Smooth muscle cell of the brain vasculature (primary cell): ENCODE data around the gene BLOC1S5.
"Not testable (repeated sequence)": the region's sequence is repeated elsewhere in the genome, so short reads cannot be mapped to it uniquely, and the experiment has no call there.

Source experiments
- DNase-seq: peaks from one replicate; pipeline ENCODE4 v3.0.0-alpha.2; 2012; ENCODE audit warnings: low read depth, low spot score

The BLOC1S5 gene

DNA sequence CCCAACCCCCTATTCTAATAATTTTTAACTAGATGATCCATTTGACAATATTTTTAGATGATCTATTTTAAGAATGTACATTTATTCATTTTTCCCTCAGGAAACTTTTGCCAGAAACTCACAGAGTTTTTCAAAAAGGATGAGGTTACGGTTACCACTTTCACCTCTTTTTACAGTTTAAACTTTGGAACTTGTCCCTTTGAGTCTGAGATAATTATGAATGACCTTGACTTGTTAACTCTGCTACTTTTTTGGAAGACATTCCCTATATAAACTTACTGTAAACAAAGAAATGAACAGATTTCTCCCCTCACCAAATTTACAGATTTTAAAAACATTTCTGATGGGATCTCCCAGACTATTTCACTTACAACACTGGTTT, 18.4 kb upstream of the BLOC1S5 start:
- no peak for DNase-seq

DNA sequence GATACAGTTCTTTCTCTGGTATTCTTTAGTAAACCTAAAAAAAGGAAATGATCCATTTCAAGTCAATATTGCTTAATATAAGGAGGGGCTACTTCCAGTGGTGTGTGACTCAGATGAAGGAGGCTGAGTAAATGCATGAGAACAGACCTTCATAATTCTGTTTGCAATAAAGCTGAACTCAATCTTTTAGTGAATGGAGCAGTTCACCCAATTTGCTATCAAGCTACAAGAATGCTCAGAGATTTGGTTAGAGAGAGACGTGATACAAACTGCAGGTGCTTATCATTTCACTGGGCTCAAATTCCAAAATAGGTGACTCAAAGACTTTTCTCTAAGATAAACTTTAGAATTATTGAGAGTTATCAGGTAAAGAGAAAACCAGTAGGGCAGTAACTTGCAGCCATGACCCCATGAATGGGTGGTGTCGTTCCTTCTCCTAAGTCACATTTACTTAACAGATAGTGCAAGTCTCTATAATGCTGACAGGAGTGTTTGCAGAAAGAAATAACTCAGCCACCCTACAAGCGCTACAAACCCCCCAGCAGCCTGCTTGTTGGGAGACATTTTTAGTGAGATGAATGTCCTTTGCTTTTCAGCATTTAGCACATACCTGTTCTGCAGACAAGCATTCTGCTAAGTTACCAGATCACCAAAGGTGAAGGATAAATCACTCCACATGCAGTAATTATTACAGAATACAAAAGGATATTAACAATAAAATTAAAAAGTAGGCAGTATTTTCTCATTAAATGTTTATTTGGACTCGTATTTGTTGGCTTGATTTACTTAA, 16.4 kb upstream of the BLOC1S5 start:
- no peak for DNase-seq

DNA sequence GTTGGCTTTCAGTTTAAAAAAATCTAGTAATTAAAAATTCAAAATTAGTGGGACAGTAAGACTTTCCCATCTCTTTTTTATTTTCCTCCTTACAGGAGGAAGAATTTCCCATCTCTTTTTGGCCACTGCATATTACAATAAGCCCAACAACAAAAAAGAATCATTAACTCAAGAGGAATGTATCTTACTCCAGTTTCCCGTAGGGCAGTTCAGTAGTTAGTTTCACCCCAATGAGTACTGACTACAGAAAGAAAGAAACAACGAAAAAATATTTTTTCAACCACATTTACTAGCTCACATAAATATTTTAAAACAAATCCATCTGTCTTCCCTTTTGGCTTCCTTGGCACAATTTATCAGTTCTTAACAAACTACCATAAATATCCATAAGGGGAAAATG, 14.9 kb upstream of the BLOC1S5 start:
- no peak for DNase-seq

DNA sequence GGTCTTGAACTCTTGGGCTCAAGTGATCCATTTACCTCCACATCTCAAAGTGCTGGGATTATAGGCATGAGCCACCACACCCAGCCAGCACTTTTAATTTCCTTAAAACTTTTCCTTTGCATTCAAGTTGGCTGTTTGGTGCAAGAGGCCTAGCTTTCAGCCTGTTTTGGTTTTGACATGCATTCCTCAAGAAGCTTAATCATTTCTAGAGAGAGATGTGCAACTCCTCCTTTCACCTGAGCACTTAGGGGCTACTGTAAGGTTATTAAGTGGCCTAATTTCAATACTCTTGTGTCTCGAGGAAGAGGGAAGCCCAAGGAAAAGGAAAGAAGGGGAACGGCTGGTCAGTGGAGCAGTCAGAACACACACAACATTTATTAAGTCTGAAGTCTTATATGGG, 13.8 kb upstream of the BLOC1S5 start:
- DNase-seq = no peak

DNA sequence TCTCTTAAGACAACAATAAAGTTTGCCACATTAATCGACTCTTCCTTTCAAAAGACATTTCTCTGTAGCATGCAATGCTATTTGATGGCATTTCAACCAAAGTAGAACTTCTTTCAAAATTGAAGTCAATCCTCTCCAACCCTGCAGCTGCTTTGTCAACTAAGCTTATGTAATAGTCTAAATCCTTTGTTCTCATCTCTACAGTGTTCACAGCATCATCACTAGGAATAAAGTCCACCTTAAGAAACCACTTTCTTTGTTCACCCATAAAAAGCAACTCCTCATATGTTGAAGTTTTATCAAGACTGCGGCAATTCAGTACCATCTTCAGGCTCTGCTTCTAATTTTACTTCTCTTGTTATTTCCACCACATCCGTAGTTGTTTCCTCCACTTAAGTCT, 11.5 kb upstream of the BLOC1S5 start:
- no peak for DNase-seq

DNA sequence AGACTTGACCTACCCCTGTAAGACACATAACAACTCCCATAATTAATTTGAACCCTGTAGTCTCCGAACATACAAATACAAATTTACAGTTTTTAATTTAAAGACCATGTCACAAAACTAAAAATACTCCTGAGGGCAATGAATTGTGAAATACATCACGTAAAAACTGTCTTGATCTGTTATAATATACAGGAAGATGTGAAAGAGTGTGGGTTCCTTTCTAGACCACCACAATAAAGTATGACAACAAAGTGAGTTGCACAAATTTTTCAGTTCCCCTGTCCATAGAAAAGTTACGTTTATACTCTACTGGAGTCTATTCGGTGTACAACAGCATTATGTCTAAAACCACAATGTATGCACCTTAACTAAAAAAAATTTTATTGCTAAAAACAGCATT, 11.0 kb upstream of the BLOC1S5 start:
- no peak for DNase-seq

DNA sequence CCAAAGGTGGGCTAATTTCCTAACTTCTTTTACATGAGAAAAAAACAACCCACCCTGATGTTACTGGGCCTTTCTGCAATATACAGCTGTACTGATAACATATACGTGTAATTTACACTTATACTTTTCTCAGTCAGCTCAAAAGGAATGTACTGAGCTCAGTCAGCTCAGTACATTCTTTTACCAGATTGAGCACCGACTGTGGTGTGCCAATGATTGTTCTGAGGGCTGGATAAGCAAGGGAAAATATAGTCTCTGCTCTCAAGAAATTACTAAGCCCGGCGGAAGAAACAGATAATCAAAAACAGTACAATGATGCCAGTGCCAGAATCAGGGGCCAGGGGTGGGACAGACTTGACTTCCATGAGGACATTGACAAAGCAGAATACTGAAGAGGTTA, 10.0 kb upstream of the BLOC1S5 start:
- no peak for DNase-seq

DNA sequence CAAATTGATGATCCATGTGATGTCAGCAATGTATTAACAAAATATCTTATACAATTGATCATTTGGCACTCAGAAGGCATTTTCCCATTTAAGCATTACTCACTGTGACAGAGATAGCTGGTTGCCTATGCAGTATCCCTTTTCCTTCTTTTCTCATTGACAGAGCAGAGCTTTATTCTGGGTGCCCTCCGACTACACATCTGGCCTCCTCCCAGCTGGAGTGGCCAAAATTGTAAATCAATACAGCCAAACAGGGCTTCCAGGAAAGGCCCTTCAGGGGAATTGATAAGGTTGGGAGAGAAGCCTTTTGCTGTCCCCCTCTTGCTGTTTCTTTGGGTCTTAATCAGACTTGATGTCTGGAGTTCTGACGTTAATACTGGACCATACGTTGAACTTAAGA, 9.6 kb upstream of the BLOC1S5 start:
- DNase-seq = no peak

DNA sequence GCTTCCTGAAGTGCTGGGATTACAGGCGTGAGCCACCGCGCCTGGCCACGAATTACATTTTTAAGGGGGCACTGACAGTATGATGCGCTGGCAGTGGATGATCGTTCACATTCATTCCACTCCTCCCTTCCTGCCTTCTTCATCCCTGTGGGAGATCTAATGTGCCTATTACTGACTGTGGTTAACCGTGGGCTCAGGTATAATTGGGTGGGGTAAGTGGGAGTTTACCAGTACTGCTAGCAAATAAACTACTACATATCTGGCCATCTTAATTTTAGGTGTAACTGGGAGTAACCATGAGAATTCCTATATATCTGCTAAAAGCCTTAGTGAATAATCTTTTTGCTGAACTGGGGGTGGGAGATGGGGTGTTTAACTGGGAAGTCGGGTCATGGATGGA, 6.5 kb upstream of the BLOC1S5 start:
- no peak for DNase-seq

DNA sequence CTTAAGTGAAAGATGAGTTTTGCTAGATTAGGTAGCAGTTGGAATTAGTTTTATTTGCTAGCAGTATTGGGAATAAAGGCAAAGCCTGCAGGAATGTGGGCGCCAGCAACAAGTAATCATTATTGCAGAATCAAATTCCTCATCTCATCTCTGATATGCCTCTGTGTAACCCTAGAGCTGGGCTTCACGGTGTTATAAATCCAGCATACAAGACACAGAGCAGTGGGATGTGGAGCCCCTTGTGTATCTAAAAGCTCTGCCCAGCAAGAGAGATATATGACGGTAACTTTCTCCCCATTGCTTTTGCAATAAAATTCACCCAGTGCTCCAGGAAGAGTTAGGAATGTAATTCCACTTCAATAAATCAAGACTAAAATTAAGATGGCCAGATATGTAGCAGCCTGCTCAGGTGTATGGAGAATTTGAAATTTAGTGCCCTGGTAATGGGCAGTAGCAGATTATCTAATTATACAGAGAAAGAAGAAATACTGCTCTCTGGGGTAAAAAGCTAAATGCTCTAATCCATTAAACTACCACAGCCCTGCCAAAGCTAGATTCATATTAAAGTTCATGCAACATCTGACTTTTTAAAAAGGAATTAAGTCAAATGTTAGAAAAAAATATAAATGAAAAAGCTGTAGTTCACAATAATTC, 5.6 kb upstream of the BLOC1S5 start:
- no peak for DNase-seq

DNA sequence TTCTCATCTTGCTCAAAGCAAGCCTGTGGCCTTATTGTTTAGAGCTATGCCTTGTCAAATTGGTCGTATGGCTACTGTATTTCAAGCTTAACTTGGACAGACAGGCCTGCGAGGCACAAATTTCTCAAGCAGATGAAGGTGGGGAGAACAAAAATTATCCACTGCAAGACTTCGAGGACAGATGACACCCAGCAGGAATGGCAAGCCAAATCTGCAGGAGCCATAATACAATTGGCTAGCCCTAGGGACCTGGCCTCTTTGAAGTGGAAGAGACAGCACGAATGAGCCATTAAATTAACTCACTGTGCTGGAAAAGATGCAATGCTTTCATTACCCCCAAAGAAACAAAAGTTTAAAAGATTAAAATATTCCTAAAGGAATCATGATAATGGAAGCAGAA, 5.0 kb upstream of the BLOC1S5 start:
- no peak for DNase-seq

DNA sequence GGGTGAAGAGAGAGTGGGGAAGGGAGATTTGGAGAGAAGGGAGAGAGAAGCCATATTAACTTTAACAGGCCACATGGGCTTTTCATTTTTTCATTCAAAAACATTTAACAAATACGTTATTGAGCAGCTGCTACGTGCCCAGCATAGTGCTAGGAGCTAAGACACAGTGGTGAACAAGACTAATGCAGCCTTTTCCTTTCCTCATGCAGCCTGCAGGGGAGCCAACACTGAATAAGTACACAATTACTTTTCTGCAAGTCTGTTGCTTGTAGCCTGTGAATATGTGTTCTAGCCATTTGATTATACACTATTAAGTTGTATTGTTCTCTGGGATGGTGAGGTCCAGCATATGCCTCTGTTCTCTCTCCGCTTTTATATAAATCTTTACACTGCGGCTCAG, 1.9 kb upstream of the BLOC1S5 start:
- no peak for DNase-seq

DNA sequence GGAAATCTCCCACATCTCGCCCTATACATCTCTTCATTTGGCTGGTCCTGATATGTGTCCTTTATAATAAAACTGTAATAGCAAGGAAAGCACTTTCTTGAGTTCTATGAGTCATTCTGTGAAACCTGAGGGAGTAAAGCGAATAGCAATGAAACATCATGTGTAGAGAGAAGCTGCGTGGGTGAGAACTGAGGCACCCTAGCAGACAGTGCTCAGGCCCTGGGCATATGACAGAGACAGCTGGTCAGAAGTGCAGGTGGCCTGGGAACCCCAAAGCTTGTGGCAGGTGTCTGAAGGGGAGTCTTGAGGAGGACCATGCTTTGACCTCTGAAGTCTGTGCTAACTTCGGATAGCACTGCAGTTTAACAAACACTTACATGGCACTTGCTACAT, 1.3 kb upstream of the BLOC1S5 start:
- no peak for DNase-seq

DNA sequence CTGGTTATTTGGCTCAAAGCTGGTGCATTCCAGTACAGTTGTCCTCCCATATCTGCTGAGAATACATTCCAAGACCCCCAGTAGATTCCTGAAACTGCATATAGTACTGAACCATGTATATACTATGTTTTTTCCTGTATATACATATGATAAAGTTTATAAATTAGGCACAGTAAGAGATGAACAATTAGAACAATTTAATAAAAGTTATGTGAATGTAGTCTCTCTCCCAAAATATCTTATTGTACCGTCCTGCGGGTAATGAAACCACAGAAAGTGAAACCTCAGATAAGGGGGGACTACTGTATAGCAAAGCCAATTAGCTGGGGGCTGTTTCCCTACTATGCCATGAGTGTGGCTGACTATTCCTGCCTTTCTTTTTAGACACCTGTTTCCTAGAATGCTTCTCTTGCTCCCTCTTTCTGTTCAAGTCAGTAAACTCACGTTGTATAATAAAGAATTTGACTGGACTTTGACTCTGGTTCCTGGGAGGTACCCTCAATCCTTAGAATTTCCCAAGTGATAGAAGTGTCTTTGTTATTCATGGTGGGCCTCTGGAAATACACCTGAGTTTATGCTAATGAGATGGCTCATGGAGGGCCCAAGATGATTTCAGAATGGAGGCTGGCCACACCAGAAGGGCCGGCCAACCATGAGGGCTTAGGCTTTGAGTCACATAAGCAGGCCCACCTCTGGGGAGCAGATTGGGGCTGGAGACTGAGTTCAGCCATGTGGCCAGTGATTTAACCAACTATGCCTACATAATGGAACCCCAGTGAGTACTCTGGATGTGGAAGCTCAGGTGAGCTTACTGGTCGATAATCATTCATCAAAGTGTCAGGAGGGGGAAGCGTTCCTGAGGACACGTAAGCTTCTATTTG, 689 bp upstream of the BLOC1S5 start:
- DNase-seq = no peak

DNA sequence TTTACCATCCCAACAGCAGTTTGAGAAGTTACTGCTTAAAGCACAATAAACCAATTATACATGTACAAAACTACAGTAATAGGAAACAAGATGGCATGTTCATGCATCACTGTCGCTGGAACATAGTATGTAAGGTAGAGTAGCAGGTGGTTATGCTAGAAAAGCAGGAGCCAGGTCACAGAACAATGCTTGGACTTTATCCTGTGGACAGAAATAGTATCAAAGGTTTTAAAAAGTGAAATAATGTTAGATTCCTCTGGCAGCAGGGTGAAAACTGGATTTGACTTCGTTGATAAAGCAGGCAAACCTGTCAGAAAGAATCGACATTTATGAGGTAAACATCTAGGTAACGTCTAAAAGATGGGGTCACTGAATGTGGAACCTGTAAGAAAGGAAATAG, 2.5 kb downstream of the BLOC1S5 start:
- DNase-seq = no peak

DNA sequence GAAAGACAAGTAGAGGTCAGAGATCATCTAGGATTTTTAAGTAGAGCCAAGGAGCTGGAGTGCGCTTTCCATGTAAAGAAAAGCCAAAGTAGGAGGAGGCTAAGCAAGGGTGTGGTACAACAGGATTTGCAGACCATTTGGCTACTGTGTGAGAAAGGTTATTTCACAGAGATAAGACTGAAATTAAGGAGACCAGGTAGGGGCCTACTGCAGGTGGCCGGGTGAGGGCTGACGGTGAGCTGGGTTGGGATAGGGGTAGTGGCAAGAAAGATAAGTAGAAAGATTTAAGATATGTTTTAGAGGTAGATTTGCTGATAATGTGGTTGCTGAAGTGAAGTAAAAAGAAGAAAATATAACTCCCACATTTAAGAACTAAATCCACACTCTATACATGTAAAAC, 3.8 kb downstream of the BLOC1S5 start:
- no peak for DNase-seq

DNA sequence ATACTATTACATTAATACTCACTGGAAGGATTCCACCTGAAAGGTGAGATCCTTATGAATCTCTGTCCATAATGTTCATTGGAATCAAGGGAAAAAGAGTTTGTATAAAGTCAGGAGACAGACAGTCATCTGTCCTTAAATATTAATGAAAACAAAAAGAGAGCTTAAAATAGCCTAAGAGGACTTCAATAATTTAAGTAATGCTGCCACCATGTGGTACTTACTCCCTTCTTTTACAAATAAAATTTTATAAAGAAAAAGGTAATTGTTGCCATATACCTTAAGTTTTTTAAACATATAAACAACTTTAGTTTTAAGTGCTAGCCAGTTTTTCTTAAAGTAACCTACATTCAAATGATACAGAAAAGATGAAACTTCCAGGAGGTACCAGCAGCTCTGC, 5.1 kb downstream of the BLOC1S5 start:
- DNase-seq = no peak

DNA sequence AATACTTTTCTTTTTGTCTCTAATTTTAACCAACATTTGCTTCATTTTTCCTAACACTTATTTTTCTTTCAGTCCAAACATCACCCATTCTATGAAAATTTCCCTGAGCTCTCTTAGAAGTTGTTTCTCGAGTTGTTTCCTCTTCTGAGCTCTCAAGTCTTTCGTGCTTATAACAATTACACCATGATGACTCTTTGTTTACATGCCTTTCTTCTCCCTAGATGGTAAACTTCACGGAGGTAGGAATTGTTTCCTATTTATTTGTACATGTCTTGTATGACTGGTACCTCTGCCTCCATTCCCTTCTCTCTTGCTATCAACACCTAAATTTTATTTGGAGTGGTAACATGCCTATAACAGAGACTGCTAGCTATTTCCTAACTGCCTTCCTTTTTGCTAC, 6.4 kb downstream of the BLOC1S5 start:
- DNase-seq = no peak

DNA sequence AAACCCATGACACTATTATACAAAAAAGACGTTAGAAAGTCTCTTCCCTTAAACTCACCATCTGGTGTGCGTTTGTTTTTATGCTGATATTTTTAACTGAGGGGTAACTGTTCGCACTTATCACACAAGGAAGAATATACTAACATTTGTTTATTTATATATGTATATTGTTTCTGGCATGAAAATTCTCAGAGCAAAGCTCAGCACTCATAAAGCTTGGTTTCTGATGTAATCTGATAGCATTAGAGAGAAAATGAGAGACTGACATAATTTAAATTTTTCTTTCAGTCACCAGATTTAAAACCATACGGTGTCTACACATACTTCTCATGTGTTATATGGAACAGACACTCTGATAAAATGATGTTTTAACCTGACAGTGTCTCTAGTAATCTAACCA, 6.9 kb downstream of the BLOC1S5 start:
- DNase-seq = no peak

DNA sequence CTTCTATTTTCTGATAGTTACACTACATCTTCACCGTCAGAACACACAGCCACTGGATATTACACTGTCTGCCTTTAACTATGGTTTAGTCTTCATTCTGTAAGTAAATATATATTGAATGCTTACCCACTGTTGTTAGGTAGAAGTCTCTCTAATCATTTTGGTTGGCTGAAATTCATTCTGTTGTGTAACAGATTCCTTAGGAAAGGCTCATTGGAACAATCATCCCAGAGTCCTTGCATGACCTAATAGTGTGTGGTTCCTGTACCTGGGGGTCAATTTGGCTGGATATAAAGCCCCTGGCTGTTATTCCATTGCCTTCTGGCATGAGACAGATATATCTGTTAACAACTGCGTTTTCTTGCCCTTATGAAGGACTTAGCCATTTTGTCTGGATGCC, 9.9 kb downstream of the BLOC1S5 start:
- no peak for DNase-seq

DNA sequence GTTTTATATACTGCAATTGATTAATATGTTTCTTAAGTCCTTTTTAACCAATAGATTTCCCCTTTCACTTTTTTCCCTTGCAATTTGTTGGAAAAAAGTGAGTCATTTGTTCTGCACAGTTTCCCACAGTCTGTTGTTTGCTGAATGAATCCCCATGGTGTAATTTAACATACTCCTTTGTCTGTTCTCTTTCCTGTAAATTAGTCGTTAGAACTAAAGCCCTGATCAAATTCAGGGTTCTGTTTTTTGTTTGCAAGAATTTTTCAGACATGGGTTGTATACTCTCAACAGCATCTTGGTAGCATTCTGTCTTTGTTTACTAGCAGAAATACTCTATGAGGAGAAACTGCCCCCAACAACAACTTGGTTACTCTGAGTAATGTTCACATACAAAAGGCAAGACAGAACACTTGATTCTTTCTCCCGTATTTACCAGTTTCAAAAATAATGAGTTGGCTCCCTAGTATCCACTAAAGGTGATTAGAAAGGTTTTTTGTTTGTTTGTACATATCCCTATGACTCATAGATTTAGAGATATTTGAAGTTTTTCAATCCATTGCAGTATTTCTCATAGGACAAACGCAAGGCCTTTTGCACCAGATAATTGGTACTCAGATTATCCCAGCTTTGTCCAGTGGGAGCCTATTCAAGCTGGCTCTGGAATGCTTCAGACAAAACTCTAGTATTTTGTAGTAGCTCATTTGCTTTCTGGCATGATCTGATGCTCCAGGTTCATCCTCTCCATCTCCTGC, 16.5 kb downstream of the BLOC1S5 start:
- DNase-seq = no peak

DNA sequence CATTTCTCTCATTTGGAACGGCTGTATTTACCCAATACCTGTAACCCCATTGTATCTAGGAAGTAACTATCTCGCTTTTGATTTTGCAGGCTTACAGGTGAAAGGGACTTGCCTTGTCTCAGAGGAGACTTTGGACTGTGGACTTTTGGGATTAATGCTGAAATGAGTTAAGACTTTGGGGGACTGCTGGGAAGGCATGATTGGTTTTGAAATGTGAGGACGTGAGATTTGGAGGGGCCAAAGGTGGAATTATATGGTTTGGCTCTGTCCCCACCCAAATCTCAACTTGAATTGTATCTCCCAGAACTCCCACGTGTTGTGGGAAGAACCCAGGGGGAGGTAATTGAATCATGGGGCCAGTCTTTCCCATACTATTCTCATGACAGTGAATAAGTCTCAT, 18.4 kb downstream of the BLOC1S5 start:
- DNase-seq = not testable (repeated sequence)
